Measurements from ENCODE around the gene GPC1.
"Not testable (repeated sequence)": the region's sequence is repeated elsewhere in the genome, so short reads cannot be mapped to it uniquely, and the experiment has no call there.

GPC1 gene

GRCh38 chr2:240435457-240435947 is at the start of gene GPC1:
GPC1 (plus strand) TSS chr2:240435663; CDS start chr2:240435919, 256 bp downstream.
- in situ Hi-C loops (cut with HindIII; ENCODE audit: low pct_ligation_motif_present, low sequenced_read_pairs) = loop anchor here (10.0 kb wide), 1 partner anchor 201 kb away; no protein-coding TSS in a partner anchor
- peak within 1 kb of the TSS; percentile 85 for H3K27ac ChIP-seq
- peak; percentile 42 for DNase-seq

DNA sequence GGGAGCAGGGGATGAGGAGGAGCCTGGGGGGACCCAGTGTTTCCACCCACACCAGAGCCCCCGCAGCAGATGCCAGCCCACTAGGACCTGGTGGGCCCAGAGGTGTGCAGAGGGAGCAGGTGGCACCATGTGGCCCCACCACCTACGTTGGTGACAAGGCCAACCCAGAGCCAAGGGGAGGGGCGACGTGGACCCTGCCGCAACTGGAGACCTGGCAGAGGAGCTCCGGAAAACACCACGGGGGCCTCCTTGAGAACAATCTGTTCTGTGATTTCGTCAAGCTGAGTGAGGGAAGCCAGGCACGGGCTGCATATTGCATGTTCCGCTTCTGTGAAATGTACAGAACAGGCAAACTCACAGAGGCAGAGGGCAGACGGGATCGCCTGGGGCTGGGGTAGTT is 49.1 kb upstream of the GPC1 start:
- Histone ChIP-seq H3K4me3 (ENCODE audit: low read depth, low read length) (no peak overlapping the region), H3K27ac (no peak overlapping the region), H3K27me3 (replicated peaks) (no peaks in the 10 kb centered on the region), H3K36me3 (replicated peaks) (no peaks in the 10 kb centered on the region)
- in situ Hi-C loops (cut with HindIII; ENCODE audit: low pct_ligation_motif_present, low sequenced_read_pairs) = no loop called here
- TF ChIP-seq CTCF (IDR thresholded peaks at IDR 0.05; ENCODE audit: low read depth, low read length, missing control alignments) = no peak
- DNase-seq = no peak

More at GRCh38 chr2:240435457-240435947, at the start of gene GPC1:
- peak within 1 kb of the TSS; percentile 65 for H3K4me3 ChIP-seq (ENCODE audit: low read depth, low read length)
- no peaks in the 10 kb centered on the region for H3K27me3 ChIP-seq (replicated peaks)
- TF ChIP-seq CTCF (IDR thresholded peaks at IDR 0.05; ENCODE audit: low read depth, low read length, missing control alignments) = no peak
- H3K36me3 ChIP-seq (replicated peaks) = no peaks in the 10 kb centered on the region

- in situ Hi-C loops (cut with HindIII; ENCODE audit: low pct_ligation_motif_present, low sequenced_read_pairs); H3K27me3 ChIP-seq (replicated peaks); H3K27ac ChIP-seq: not testable (repeated sequence)
Measured at GRCh38 chr2:240386743-240387142, 48.7 kb upstream of the GPC1 start.

DNA sequence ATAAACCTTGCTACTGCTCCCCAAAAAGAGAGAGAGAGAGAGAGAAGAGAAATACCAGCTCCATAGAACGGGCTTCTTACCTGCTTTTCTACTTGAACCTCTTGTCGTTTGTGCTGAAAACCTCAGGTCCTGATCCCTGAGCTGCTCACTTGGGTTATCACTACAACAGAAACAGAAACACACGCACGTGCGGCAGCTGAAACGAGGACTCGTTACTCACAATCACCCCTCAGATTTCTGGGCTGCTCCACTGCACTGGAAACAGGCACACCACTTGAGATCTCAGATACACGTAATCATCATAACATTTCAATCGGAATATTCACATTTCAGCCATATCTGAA is 48.2 kb upstream of the GPC1 start:
- DNase-seq = no peak
- Histone ChIP-seq H3K4me3 (ENCODE audit: low read depth, low read length) (no peak overlapping the region), H3K27me3 (replicated peaks) (no peaks in the 10 kb centered on the region), H3K36me3 (replicated peaks) (no peaks in the 10 kb centered on the region), H3K27ac (peak overlapping the region; percentile 85)
- TF ChIP-seq CTCF (IDR thresholded peaks at IDR 0.05; ENCODE audit: low read depth, low read length, missing control alignments) = no peak
- in situ Hi-C loops (cut with HindIII; ENCODE audit: low pct_ligation_motif_present, low sequenced_read_pairs) = no loop called here

More at GRCh38 chr2:240386743-240387142, 48.7 kb upstream of the GPC1 start:
- not testable (repeated sequence) for H3K36me3 ChIP-seq (replicated peaks); DNase-seq; H3K4me3 ChIP-seq (ENCODE audit: low read depth, low read length)

DNA sequence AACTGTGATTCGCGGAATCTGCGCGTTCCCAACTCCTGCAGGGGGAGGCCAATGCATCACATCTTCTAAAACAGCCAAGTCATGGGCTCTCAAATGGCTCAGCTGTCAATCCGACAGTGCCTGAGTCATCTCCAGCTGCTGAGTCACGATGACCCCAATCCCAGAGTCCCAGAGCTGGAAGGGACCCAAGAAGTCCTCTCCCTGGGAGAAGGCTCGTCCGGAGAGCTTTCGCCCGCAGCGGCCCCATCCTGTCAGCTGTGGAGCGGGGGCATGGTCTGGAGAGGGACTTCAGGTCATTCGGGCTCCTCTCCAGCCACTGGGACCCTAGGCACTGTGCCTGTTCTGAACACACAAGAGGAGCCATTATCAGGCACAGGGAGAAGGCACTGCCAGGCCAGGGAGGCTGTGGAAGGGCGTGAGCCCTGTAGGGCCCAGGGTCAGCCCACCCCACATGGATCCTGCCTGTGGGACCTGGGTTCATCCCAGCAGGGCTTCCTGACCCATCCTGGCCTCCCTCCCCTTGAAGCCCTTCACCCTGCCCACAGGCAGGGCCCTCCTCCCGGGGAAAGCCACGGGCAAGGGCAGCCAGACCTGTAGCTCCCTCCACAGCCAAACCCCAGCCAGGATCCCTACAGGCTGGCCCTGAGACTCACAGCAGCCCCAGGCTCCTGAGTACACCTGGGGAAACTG is 47.6 kb upstream of the GPC1 start:
- Histone ChIP-seq H3K4me3 (ENCODE audit: low read depth, low read length) (no peak overlapping the region), H3K27ac (peak overlapping the region; percentile 85), H3K36me3 (replicated peaks) (no peaks in the 10 kb centered on the region), H3K27me3 (replicated peaks) (no peaks in the 10 kb centered on the region)
- peak; percentile 47 for TF ChIP-seq CTCF (IDR thresholded peaks at IDR 0.05; ENCODE audit: low read depth, low read length, missing control alignments)
- in situ Hi-C loops (cut with HindIII; ENCODE audit: low pct_ligation_motif_present, low sequenced_read_pairs) = no loop called here
- peak; percentile 98 for DNase-seq

- no peak for TF ChIP-seq CTCF (IDR thresholded peaks at IDR 0.05; ENCODE audit: low read depth, low read length, missing control alignments)
- H3K4me3 ChIP-seq (ENCODE audit: low read depth, low read length) = no peak overlapping the region
- H3K36me3 ChIP-seq (replicated peaks) = no peaks in the 10 kb centered on the region
- in situ Hi-C loops (cut with HindIII; ENCODE audit: low pct_ligation_motif_present, low sequenced_read_pairs) = no loop called here
- H3K27me3 ChIP-seq (replicated peaks) = no peaks in the 10 kb centered on the region
- no peak overlapping the region for H3K27ac ChIP-seq
- DNase-seq = no peak
Measured at GRCh38 chr2:240388471-240389301, 46.8 kb upstream of the GPC1 start.

All from brain microvascular endothelial cell (primary cell).